Measurements from ENCODE around the gene BARX1.

Gene BARX1

GRCh38 chr9:93951655-93952118 lies 3.5 kb downstream of the BARX1 start:
- H3K4me2 ChIP-seq = no peak overlapping the region
- no peaks in the 10 kb centered on the region for H4K20me1 ChIP-seq (ENCODE audit: insufficient read depth)
- no peak for TF ChIP-seq CTCF (conservative IDR thresholded peaks at IDR 0.05; ENCODE audit: low read depth, low read length)
- no peak overlapping the region for H2AFZ ChIP-seq (ENCODE audit: low read depth)
- H3K27me3 ChIP-seq (ENCODE audit: insufficient read depth, low read depth) = no peaks in the 10 kb centered on the region; the same call in 1 of the 2 replicates
- H3K27ac ChIP-seq = no peak overlapping the region
- H3K9ac ChIP-seq = no peak overlapping the region
- H3K79me2 ChIP-seq (ENCODE audit: insufficient read depth, low read depth) = no peaks in the 10 kb centered on the region
- no peak overlapping the region for H3K4me3 ChIP-seq (IDR thresholded peaks at IDR 0.05; ENCODE audit: insufficient read depth, low read depth, low read length)
- no peaks in the 10 kb centered on the region for H3K4me1 ChIP-seq (ENCODE audit: low read depth, poor library complexity, severe bottlenecking)
- no peaks in the 10 kb centered on the region for H3K36me3 ChIP-seq (ENCODE audit: insufficient read depth)

GRCh38 chr9:93950619-93951601 lies 4.2 kb downstream of the BARX1 start:
- Histone ChIP-seq H3K4me3 (IDR thresholded peaks at IDR 0.05; ENCODE audit: insufficient read depth, low read depth, low read length) (no peak overlapping the region), H3K4me1 (ENCODE audit: low read depth, poor library complexity, severe bottlenecking) (no peaks in the 10 kb centered on the region), H3K9ac (no peak overlapping the region), H3K79me2 (ENCODE audit: insufficient read depth, low read depth) (no peaks in the 10 kb centered on the region), H2AFZ (ENCODE audit: low read depth) (no peak overlapping the region), H3K36me3 (ENCODE audit: insufficient read depth) (no peaks in the 10 kb centered on the region), H3K4me2 (no peak overlapping the region), H3K27ac (no peak overlapping the region), H4K20me1 (ENCODE audit: insufficient read depth) (no peaks in the 10 kb centered on the region), H3K27me3 (ENCODE audit: insufficient read depth, low read depth) (no peaks in the 10 kb centered on the region; the same call in 1 of the 2 replicates)
- TF ChIP-seq CTCF (conservative IDR thresholded peaks at IDR 0.05; ENCODE audit: low read depth, low read length) = no peak

- Histone ChIP-seq H3K4me3 (IDR thresholded peaks at IDR 0.05; ENCODE audit: insufficient read depth, low read depth, low read length) (no peak overlapping the region), H3K79me2 (ENCODE audit: insufficient read depth, low read depth) (no peaks in the 10 kb centered on the region), H3K27ac (no peak overlapping the region), H4K20me1 (ENCODE audit: insufficient read depth) (no peaks in the 10 kb centered on the region), H2AFZ (ENCODE audit: low read depth) (no peak overlapping the region), H3K4me2 (no peak overlapping the region), H3K9ac (no peak overlapping the region), H3K36me3 (ENCODE audit: insufficient read depth) (no peaks in the 10 kb centered on the region), H3K27me3 (ENCODE audit: insufficient read depth, low read depth) (no peaks in the 10 kb centered on the region; the same call in 1 of the 2 replicates), H3K4me1 (ENCODE audit: low read depth, poor library complexity, severe bottlenecking) (no peaks in the 10 kb centered on the region)
- TF ChIP-seq CTCF (conservative IDR thresholded peaks at IDR 0.05; ENCODE audit: low read depth, low read length) = no peak
Observed at GRCh38 chr9:93949694-93950449, 5.3 kb downstream of the BARX1 start.

- Histone ChIP-seq H3K9ac (no peak overlapping the region), H3K27me3 (ENCODE audit: insufficient read depth, low read depth) (no peaks in the 10 kb centered on the region; the same call in 1 of the 2 replicates), H3K4me3 (IDR thresholded peaks at IDR 0.05; ENCODE audit: insufficient read depth, low read depth, low read length) (no peak overlapping the region), H3K79me2 (ENCODE audit: insufficient read depth, low read depth) (no peaks in the 10 kb centered on the region), H3K36me3 (ENCODE audit: insufficient read depth) (no peaks in the 10 kb centered on the region), H3K4me2 (no peak overlapping the region), H3K4me1 (ENCODE audit: low read depth, poor library complexity, severe bottlenecking) (no peaks in the 10 kb centered on the region), H4K20me1 (ENCODE audit: insufficient read depth) (no peaks in the 10 kb centered on the region), H2AFZ (ENCODE audit: low read depth) (no peak overlapping the region), H3K27ac (no peak overlapping the region)
- no peak for TF ChIP-seq CTCF (conservative IDR thresholded peaks at IDR 0.05; ENCODE audit: low read depth, low read length)
Observed at GRCh38 chr9:93949073-93949693, 6.0 kb downstream of the BARX1 start.
